ENCODE results near the gene AGAP3. TPM values are rescaled to one million over a fixed set of nuclear protein-coding genes. Genes with fewer than 3 reads are reported as not detected.

The AGAP3 gene
- total RNA-seq, 3 donors from 2014 or later (not counting 1 experiment from before 2014, with no cell fraction given): 27.7 to 46.9 (median 42.8) TPM

GRCh38 chr7:151135525-151135845 lies 49.2 kb downstream of the AGAP3 start:
- H3K27ac ChIP-seq (ENCODE audit: low read length): no peak overlapping the region
- intact Hi-C loops (cut with micrococcal nuclease): no loop called here
- H3K36me3 ChIP-seq (ENCODE audit: control insufficient read depth, insufficient read depth, low read length): peaks cover 6% of the 10 kb centered on the region
- no peaks in the 10 kb centered on the region for H3K36me3 Mint-ChIP-seq
- no peak overlapping the region for H3K4me3 ChIP-seq (ENCODE audit: low read length)
- no peaks in the 10 kb centered on the region for H3K9me3 ChIP-seq (ENCODE audit: control insufficient read depth, insufficient read depth, low read length)
- no peaks in the 10 kb centered on the region for H3K4me1 Mint-ChIP-seq
- H3K27ac Mint-ChIP-seq: no peak overlapping the region
- H3K9me3 Mint-ChIP-seq: no peaks in the 10 kb centered on the region
- no peak for ATAC-seq
- WGBS (ENCODE audit: insufficient coverage): 95% methylated on average over 5 of the region's 5 CpGs
- no peaks in the 10 kb centered on the region for H3K27me3 ChIP-seq (ENCODE audit: control insufficient read depth, insufficient read depth, low read length)
- no peak for DNase-seq
- TF ChIP-seq CTCF (IDR thresholded peaks at IDR 0.05): no peak
- no peaks in the 10 kb centered on the region for H3K27me3 Mint-ChIP-seq (ENCODE audit: low read depth in 2 of 2)
- no peak overlapping the region for H3K4me3 Mint-ChIP-seq
- H3K4me1 ChIP-seq (ENCODE audit: control insufficient read depth, insufficient read depth, low read length): no peaks in the 10 kb centered on the region

- no peaks in the 10 kb centered on the region for H3K9me3 ChIP-seq (ENCODE audit: control insufficient read depth, insufficient read depth, low read length)
- H3K27me3 ChIP-seq (ENCODE audit: control insufficient read depth, insufficient read depth, low read length): no peaks in the 10 kb centered on the region
- TF ChIP-seq CTCF (IDR thresholded peaks at IDR 0.05): no peak
- Mint-ChIP-seq H3K27ac (no peak overlapping the region), H3K4me1 (no peaks in the 10 kb centered on the region), H3K4me3 (no peak overlapping the region), H3K36me3 (no peaks in the 10 kb centered on the region), H3K27me3 (ENCODE audit: low read depth in 2 of 2) (no peaks in the 10 kb centered on the region), H3K9me3 (no peaks in the 10 kb centered on the region)
- no peak for DNase-seq
- peaks cover 5% of the 10 kb centered on the region for H3K36me3 ChIP-seq (ENCODE audit: control insufficient read depth, insufficient read depth, low read length)
- H3K4me3 ChIP-seq (ENCODE audit: low read length): no peak overlapping the region
- no peaks in the 10 kb centered on the region for H3K4me1 ChIP-seq (ENCODE audit: control insufficient read depth, insufficient read depth, low read length)
- no peak overlapping the region for H3K27ac ChIP-seq (ENCODE audit: low read length)
- 95% methylated on average over 31 of the region's 33 CpGs for WGBS (ENCODE audit: insufficient coverage)
- no peak for ATAC-seq
- intact Hi-C loops (cut with micrococcal nuclease): no loop called here
Observed at GRCh38 chr7:151135866-151136843, 49.9 kb downstream of the AGAP3 start.

GRCh38 chr7:151137076-151137675 lies 50.9 kb downstream of the AGAP3 start:
- Mint-ChIP-seq H3K4me3 (no peak overlapping the region), H3K27ac (no peak overlapping the region), H3K4me1 (no peaks in the 10 kb centered on the region), H3K36me3 (no peaks in the 10 kb centered on the region), H3K9me3 (no peaks in the 10 kb centered on the region), H3K27me3 (ENCODE audit: low read depth in 2 of 2) (no peaks in the 10 kb centered on the region)
- Histone ChIP-seq H3K27ac (ENCODE audit: low read length) (no peak overlapping the region), H3K9me3 (ENCODE audit: control insufficient read depth, insufficient read depth, low read length) (no peaks in the 10 kb centered on the region), H3K4me1 (ENCODE audit: control insufficient read depth, insufficient read depth, low read length) (no peaks in the 10 kb centered on the region), H3K27me3 (ENCODE audit: control insufficient read depth, insufficient read depth, low read length) (no peaks in the 10 kb centered on the region), H3K36me3 (ENCODE audit: control insufficient read depth, insufficient read depth, low read length) (peaks cover 7% of the 10 kb centered on the region), H3K4me3 (ENCODE audit: low read length) (no peak overlapping the region)
- WGBS (ENCODE audit: insufficient coverage): 91% methylated on average over 22 of the region's 22 CpGs
- DNase-seq (peak in 1 of 2 donors; percentile 12), ATAC-seq (no peak)
- no peak for TF ChIP-seq CTCF (IDR thresholded peaks at IDR 0.05)
- intact Hi-C loops (cut with micrococcal nuclease): no loop called here
